ENCODE measurements around the gene NELL1.

- TF ChIP-seq TAF1 (IDR thresholded peaks at IDR 0.05; ENCODE audit: low read depth, low read length), result no peak
- no peak for TF ChIP-seq POLR2A (IDR thresholded peaks at IDR 0.05; ENCODE audit: low read depth, low read length)
- no peak for TF ChIP-seq POLR2AphosphoS5 (IDR thresholded peaks at IDR 0.05; ENCODE audit: low read depth, low read length)
These were observed 786.8 kb downstream of the NELL1 start for GRCh38 chr11:21456186-21456585.
